GM23248 (cell line): ENCODE measurements around the gene ABCA2.

Experiments
- EZH2 ChIP-seq: fragments of 200-600 bp; sonication (generic); IDR thresholded peaks from 2 replicates; pipeline ENCODE4 v1.6.1; 2018; ENCODE audit warnings: antibody characterized with exemption, mild to moderate bottlenecking; ENCODE audit not compliant: insufficient read depth, poor library complexity, severe bottlenecking
- EZH2phosphoT487 ChIP-seq: fragments of 200-600 bp; sonication (generic); IDR thresholded peaks from 2 replicates; pipeline ENCODE4 v1.6.1; 2018; ENCODE audit warnings: antibody characterized with exemption, moderate library complexity, mild to moderate bottlenecking, low read depth; ENCODE audit not compliant: insufficient read depth

GRCh38 chr9:136991993-136992818 lies 35.8 kb downstream of the ABCA2 start, which contains the start of gene PAXX:
- TF ChIP-seq EZH2, result no peak
- no peak for TF ChIP-seq EZH2phosphoT487
